HL-60 (cell line): Measurements from ENCODE around the gene ATXN3L.

ENCODE experiments used
- CTCF ChIP-seq: IDR thresholded peaks from one replicate; pipeline ENCODE4 v1.5.1; 2011; ENCODE audit warnings: low read length, control low read depth, inconsistent platforms; ENCODE audit not compliant: insufficient read depth
- GABPA ChIP-seq: IDR thresholded peaks from 2 replicates; pipeline ENCODE4 v1.6.1; 2012; ENCODE audit warnings: low read depth
- POLR2AphosphoS5 ChIP-seq: IDR thresholded peaks from 2 replicates; pipeline ENCODE4 v1.6.1; 2012; ENCODE audit warnings: low read depth
- TF ChIP-seq, protein P1 (sequence below): IDR thresholded peaks from 2 replicates; pipeline ENCODE4 v1.6.1; 2012; ENCODE audit warnings: low read depth; ENCODE audit not compliant: insufficient replicate concordance

- TF ChIP-seq CTCF (no peak), POLR2AphosphoS5 (no peak), GABPA (no peak)
- TF ChIP-seq, protein P1, sequence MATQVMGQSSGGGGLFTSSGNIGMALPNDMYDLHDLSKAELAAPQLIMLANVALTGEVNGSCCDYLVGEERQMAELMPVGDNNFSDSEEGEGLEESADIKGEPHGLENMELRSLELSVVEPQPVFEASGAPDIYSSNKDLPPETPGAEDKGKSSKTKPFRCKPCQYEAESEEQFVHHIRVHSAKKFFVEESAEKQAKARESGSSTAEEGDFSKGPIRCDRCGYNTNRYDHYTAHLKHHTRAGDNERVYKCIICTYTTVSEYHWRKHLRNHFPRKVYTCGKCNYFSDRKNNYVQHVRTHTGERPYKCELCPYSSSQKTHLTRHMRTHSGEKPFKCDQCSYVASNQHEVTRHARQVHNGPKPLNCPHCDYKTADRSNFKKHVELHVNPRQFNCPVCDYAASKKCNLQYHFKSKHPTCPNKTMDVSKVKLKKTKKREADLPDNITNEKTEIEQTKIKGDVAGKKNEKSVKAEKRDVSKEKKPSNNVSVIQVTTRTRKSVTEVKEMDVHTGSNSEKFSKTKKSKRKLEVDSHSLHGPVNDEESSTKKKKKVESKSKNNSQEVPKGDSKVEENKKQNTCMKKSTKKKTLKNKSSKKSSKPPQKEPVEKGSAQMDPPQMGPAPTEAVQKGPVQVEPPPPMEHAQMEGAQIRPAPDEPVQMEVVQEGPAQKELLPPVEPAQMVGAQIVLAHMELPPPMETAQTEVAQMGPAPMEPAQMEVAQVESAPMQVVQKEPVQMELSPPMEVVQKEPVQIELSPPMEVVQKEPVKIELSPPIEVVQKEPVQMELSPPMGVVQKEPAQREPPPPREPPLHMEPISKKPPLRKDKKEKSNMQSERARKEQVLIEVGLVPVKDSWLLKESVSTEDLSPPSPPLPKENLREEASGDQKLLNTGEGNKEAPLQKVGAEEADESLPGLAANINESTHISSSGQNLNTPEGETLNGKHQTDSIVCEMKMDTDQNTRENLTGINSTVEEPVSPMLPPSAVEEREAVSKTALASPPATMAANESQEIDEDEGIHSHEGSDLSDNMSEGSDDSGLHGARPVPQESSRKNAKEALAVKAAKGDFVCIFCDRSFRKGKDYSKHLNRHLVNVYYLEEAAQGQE, result no peak
Observed at GRCh38 chrX:13283950-13284546, 35.8 kb downstream of the ATXN3L start.
